ENCODE results near the gene LRRFIP2. TPM values are rescaled to one million over a fixed set of nuclear protein-coding genes. Genes with fewer than 3 reads are reported as not detected.

LRRFIP2 gene
- total RNA-seq, 1 donor from 2014 or later, result 33.9 TPM

DNA sequence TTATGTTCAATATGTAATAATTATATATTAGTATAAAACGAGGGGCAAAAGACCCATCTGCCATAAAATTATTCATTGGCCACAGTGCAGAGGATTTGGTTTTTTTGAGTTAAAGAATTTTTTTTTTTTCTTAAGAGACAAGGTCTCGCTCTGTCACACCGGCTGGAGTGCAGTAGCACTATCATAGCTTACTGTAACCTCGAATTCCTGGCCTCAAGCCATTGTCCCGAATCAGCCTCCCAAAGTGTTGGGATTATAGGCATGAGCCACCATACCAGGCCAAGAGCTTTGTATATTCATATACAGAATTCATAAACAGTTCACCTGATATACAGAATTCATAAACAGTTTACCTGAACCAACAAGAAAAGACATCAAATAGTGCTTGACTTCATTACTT is 20.2 kb upstream of the LRRFIP2 start:
- H3K9ac ChIP-seq (ENCODE audit: low read depth in 1 of 3, low read length in 3 of 3), result no peak overlapping the region

DNA sequence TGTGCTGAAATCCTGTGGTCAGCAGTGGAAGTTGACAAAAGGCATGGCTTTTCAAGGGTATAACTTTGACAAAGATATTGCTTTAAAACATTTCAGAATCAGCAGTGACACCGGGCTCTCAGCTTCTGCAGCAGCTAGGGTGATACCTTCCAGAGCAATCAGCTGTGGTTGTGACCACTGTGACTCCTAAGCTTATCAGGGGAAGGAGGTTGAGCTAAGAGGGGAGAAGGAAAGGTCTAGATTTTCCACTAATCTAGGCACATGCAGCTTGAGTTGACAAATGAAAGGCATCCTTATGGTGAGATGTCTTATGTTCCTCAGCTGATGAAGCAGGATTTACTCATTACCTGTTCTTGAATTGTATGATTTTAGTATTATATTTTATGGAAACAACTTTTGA is 16.3 kb upstream of the LRRFIP2 start:
- no peaks in the 10 kb centered on the region for H3K36me3 ChIP-seq (ENCODE audit: control insufficient read depth in 3 of 3, insufficient read depth in 3 of 3, low read length in 3 of 3)
- no peaks in the 10 kb centered on the region for H3K4me1 ChIP-seq (ENCODE audit: control insufficient read depth in 3 of 3, insufficient read depth in 3 of 3, low read length in 3 of 3)
- H3K9ac ChIP-seq (ENCODE audit: low read depth in 1 of 3, low read length in 3 of 3), result no peak overlapping the region
- H3K4me3 ChIP-seq (ENCODE audit: low read length in 3 of 3), result no peak overlapping the region
- no peaks in the 10 kb centered on the region for H3K27me3 ChIP-seq (ENCODE audit: control insufficient read depth in 3 of 3, insufficient read depth in 3 of 3, low read length in 3 of 3)
- no peaks in the 10 kb centered on the region for H3K9me3 ChIP-seq (ENCODE audit: control insufficient read depth in 3 of 3, low read length in 3 of 3)
- no peak overlapping the region for H3K27ac ChIP-seq (ENCODE audit: low read depth, low read length)

More for the DNA sequence above, 20.2 kb upstream of the LRRFIP2 start:
- Histone ChIP-seq H3K4me3 (ENCODE audit: low read length in 3 of 3) (no peak overlapping the region), H3K9me3 (ENCODE audit: control insufficient read depth in 3 of 3, low read length in 3 of 3) (no peaks in the 10 kb centered on the region), H3K27ac (ENCODE audit: low read depth, low read length) (no peak overlapping the region), H3K36me3 (ENCODE audit: control insufficient read depth in 3 of 3, insufficient read depth in 3 of 3, low read length in 3 of 3) (no peaks in the 10 kb centered on the region), H3K27me3 (ENCODE audit: control insufficient read depth in 3 of 3, insufficient read depth in 3 of 3, low read length in 3 of 3) (no peaks in the 10 kb centered on the region), H3K4me1 (ENCODE audit: control insufficient read depth in 3 of 3, insufficient read depth in 3 of 3, low read length in 3 of 3) (peaks cover 17 to 24% (median 17%) of the 10 kb centered on the region in 3 donors)

DNA sequence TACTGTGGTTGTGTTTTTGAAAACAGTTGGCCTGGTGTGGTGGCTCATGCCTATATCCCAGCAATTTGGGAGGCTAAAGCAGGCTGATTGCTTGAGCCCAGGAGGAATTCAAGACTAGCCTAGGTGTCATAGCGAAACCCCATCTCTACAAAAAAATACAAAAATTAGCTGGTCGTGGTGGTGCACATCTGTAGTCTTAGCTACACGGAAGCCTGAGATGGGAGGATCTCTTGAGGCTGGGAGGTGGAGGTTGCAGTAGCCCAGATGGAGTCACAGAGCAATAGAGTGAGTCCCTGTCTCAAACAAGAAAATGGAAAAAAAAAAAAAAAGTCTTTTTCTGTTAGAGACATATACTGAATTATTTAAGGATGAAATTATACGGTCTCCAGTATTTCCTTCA is 14.7 kb upstream of the LRRFIP2 start:
- Histone ChIP-seq H3K27me3 (ENCODE audit: control insufficient read depth in 3 of 3, insufficient read depth in 3 of 3, low read length in 3 of 3) (no peaks in the 10 kb centered on the region), H3K4me1 (ENCODE audit: control insufficient read depth in 3 of 3, insufficient read depth in 3 of 3, low read length in 3 of 3) (peaks cover 0 to 4% (median 0%) of the 10 kb centered on the region in 3 donors), H3K9ac (ENCODE audit: low read depth in 1 of 3, low read length in 3 of 3) (no peak overlapping the region), H3K4me3 (ENCODE audit: low read length in 3 of 3) (no peak overlapping the region), H3K27ac (ENCODE audit: low read depth, low read length) (no peak overlapping the region), H3K9me3 (ENCODE audit: control insufficient read depth in 3 of 3, low read length in 3 of 3) (no peaks in the 10 kb centered on the region), H3K36me3 (ENCODE audit: control insufficient read depth in 3 of 3, insufficient read depth in 3 of 3, low read length in 3 of 3) (no peaks in the 10 kb centered on the region)

DNA sequence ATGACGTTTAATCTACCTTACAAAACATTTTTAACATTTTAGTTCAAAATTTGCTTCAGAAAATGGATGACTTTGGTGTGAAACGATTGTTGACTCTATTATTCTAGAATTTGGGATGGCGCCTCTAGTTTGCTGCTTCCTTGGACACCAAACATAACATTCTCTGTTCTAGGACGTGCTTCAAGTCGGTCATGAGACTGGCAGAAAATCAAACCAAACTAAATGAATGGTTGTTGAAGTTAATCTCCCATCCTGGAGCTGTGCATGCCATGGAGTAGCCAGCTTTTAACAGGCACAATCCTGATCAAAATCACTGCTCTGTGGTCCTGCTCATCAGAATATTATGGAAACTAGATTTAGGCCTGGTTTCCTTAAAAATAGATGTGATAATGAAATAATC is 9.6 kb upstream of the LRRFIP2 start:
- Histone ChIP-seq H3K27me3 (ENCODE audit: control insufficient read depth in 3 of 3, insufficient read depth in 3 of 3, low read length in 3 of 3) (no peaks in the 10 kb centered on the region), H3K9me3 (ENCODE audit: control insufficient read depth in 3 of 3, low read length in 3 of 3) (no peaks in the 10 kb centered on the region), H3K36me3 (ENCODE audit: control insufficient read depth in 3 of 3, insufficient read depth in 3 of 3, low read length in 3 of 3) (no peaks in the 10 kb centered on the region), H3K27ac (ENCODE audit: low read depth, low read length) (peak overlapping the region; percentile 42), H3K4me3 (ENCODE audit: low read length in 3 of 3) (no peak overlapping the region), H3K9ac (ENCODE audit: low read depth in 1 of 3, low read length in 3 of 3) (no peak overlapping the region), H3K4me1 (ENCODE audit: control insufficient read depth in 3 of 3, insufficient read depth in 3 of 3, low read length in 3 of 3) (peaks cover 7 to 25% (median 20%) of the 10 kb centered on the region in 3 donors)

DNA sequence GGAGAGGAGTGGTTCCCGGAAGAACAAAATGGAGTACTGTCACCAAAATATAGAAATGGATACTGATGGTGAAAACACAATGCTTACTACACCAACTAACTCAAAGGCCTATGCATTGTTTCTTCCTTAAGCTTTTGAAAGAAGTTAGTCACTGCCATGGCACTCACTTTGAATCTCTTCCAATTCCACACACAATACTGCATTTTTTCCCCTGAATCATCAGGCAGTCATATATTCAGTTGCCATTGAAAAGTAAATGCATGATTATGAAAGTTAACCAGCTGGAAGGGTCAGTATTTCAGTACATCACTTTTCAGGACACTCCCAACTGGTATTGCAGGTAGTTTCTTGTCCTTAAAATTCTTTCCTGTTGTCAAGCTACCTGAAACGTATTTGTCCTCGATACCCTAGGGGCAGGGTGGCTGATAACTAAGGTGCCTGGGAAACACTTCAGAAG is 9.0 kb upstream of the LRRFIP2 start:
- peaks cover 8 to 28% (median 23%) of the 10 kb centered on the region in 3 donors for H3K4me1 ChIP-seq (ENCODE audit: control insufficient read depth in 3 of 3, insufficient read depth in 3 of 3, low read length in 3 of 3)
- H3K27ac ChIP-seq (ENCODE audit: low read depth, low read length), result peak overlapping the region; percentile 42
- H3K9ac ChIP-seq (ENCODE audit: low read depth in 1 of 3, low read length in 3 of 3), result no peak overlapping the region
- H3K9me3 ChIP-seq (ENCODE audit: control insufficient read depth in 3 of 3, low read length in 3 of 3), result no peaks in the 10 kb centered on the region
- no peak overlapping the region for H3K4me3 ChIP-seq (ENCODE audit: low read length in 3 of 3)
- H3K27me3 ChIP-seq (ENCODE audit: control insufficient read depth in 3 of 3, insufficient read depth in 3 of 3, low read length in 3 of 3), result no peaks in the 10 kb centered on the region
- no peaks in the 10 kb centered on the region for H3K36me3 ChIP-seq (ENCODE audit: control insufficient read depth in 3 of 3, insufficient read depth in 3 of 3, low read length in 3 of 3)

DNA sequence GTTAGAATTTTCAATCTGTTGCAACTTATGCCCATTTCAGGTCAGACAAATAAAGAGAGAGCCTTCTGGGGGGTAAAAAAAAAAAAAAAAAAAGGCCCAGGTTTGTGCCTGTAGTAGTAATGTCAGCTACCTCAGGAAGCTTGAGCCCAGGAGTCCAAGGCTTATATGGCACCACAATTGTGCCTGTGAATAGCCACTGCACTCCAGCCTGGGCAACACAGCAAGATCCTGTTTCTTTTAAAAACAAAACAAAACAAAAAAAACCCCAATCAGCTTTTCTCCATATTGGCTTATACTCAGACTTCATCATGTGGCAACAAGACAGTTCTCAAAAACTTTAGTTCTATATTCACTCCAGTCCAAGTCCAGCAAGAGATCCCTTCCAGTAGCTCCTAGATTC is 8.4 kb upstream of the LRRFIP2 start:
- Histone ChIP-seq H3K9ac (ENCODE audit: low read depth in 1 of 3, low read length in 3 of 3) (no peak overlapping the region), H3K36me3 (ENCODE audit: control insufficient read depth in 3 of 3, insufficient read depth in 3 of 3, low read length in 3 of 3) (no peaks in the 10 kb centered on the region), H3K4me1 (ENCODE audit: control insufficient read depth in 3 of 3, insufficient read depth in 3 of 3, low read length in 3 of 3) (peaks cover 14 to 33% (median 29%) of the 10 kb centered on the region in 3 donors), H3K9me3 (ENCODE audit: control insufficient read depth in 3 of 3, low read length in 3 of 3) (no peaks in the 10 kb centered on the region), H3K4me3 (ENCODE audit: low read length in 3 of 3) (no peak overlapping the region), H3K27me3 (ENCODE audit: control insufficient read depth in 3 of 3, insufficient read depth in 3 of 3, low read length in 3 of 3) (no peaks in the 10 kb centered on the region), H3K27ac (ENCODE audit: low read depth, low read length) (no peak overlapping the region)

DNA sequence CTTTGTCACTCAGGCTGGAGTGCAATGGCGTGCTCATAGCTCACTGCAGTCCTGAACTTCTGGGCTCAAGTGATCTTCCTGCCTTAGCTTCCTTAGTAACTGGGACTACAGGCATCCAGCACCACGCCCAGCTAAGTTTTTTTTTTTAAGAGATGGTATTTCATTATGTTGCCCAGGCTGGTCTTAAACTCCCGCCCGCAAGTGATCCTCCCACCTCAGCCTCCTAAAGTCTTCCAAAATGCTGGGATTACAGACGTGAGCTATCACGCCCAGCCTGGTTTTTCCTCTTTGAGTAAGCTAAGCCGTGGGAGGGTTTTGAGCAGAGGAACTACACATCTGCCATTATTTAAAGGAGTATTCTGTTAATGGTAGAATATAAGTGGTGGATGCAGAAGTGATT is 7.4 kb upstream of the LRRFIP2 start:
- H3K27me3 ChIP-seq (ENCODE audit: control insufficient read depth in 3 of 3, insufficient read depth in 3 of 3, low read length in 3 of 3), result no peaks in the 10 kb centered on the region
- no peak overlapping the region for H3K27ac ChIP-seq (ENCODE audit: low read depth, low read length)
- peaks cover 24 to 43% (median 37%) of the 10 kb centered on the region in 3 donors for H3K4me1 ChIP-seq (ENCODE audit: control insufficient read depth in 3 of 3, insufficient read depth in 3 of 3, low read length in 3 of 3)
- H3K4me3 ChIP-seq (ENCODE audit: low read length in 3 of 3), result no peak overlapping the region
- no peaks in the 10 kb centered on the region for H3K36me3 ChIP-seq (ENCODE audit: control insufficient read depth in 3 of 3, insufficient read depth in 3 of 3, low read length in 3 of 3)
- H3K9ac ChIP-seq (ENCODE audit: low read depth in 1 of 3, low read length in 3 of 3), result no peak overlapping the region
- no peaks in the 10 kb centered on the region for H3K9me3 ChIP-seq (ENCODE audit: control insufficient read depth in 3 of 3, low read length in 3 of 3)

DNA sequence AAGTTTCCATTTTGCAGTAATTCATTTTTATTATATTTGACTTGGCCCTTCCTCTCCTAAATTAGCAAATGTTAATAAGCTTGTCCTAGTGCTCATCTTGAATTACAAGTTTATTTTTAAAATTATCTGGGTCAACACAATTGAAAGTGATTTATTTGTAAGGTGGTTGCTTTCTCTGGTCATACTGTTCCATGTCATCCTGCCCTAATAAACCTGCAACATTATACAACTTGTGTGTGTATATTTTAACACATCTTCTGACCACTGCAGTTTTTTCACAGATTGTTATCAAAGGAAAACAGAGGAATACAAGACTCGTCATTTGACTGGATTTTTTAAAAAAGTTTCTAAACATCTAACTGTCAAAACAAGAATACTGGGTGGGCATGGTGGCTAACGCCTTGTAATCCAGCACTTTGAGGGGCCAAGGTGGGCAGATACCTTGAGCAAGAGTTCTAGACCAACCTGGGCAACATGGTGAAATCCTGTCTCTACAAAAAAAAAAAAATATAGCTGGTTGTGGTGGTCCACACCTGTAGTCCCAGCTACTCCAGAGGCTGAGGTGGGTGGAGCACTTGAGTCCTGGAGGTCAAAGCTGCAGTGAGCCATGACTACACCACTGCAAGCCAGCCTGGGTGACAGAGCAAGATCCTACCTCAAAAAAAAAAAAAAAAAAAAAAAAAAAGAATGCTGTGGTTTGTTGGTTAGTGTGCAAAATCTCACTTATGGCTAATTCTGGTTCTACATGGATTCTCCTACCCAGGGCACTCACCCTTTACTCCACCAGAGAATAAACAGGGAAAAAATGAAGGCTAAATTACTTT is 5.0 kb upstream of the LRRFIP2 start:
- Histone ChIP-seq H3K36me3 (ENCODE audit: control insufficient read depth in 3 of 3, insufficient read depth in 3 of 3, low read length in 3 of 3) (no peaks in the 10 kb centered on the region), H3K4me3 (ENCODE audit: low read length in 3 of 3) (peak overlapping the region in 2 of 3 donors; percentile 3 to 25), H3K4me1 (ENCODE audit: control insufficient read depth in 3 of 3, insufficient read depth in 3 of 3, low read length in 3 of 3) (peaks cover 24 to 50% (median 41%) of the 10 kb centered on the region in 3 donors), H3K9me3 (ENCODE audit: control insufficient read depth in 3 of 3, low read length in 3 of 3) (no peaks in the 10 kb centered on the region), H3K9ac (ENCODE audit: low read depth in 1 of 3, low read length in 3 of 3) (peak overlapping the region in 2 of 3 donors; percentile 35 to 47), H3K27me3 (ENCODE audit: control insufficient read depth in 3 of 3, insufficient read depth in 3 of 3, low read length in 3 of 3) (no peaks in the 10 kb centered on the region), H3K27ac (ENCODE audit: low read depth, low read length) (peak overlapping the region; percentile 78)

DNA sequence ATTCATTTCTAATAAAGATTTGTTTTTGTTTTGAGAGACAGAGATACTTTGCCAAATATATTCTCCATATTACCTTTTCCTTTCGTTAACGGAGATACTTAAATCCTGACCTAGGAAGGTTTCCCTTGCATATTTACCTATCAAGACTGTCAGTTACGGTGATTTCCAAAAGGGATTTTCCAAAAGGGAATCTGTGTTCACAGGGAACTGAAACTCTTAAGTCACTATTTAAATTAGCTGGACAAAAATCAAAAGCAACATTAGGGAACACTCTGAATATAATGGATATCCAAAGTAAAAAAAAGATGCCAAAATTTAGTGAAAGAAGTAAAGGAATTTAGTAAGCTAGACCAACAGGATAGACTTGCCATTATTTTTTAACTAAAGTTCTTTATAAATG is 576 bp downstream of the LRRFIP2 start:
- no peaks in the 10 kb centered on the region for H3K27me3 ChIP-seq (ENCODE audit: control insufficient read depth in 3 of 3, insufficient read depth in 3 of 3, low read length in 3 of 3)
- peaks cover 0 to 16% (median 3%) of the 10 kb centered on the region in 3 donors for H3K36me3 ChIP-seq (ENCODE audit: control insufficient read depth in 3 of 3, insufficient read depth in 3 of 3, low read length in 3 of 3)
- no peaks in the 10 kb centered on the region for H3K9me3 ChIP-seq (ENCODE audit: control insufficient read depth in 3 of 3, low read length in 3 of 3)
- peaks cover 33 to 49% (median 36%) of the 10 kb centered on the region in 3 donors for H3K4me1 ChIP-seq (ENCODE audit: control insufficient read depth in 3 of 3, insufficient read depth in 3 of 3, low read length in 3 of 3)
- no peak overlapping the region for H3K4me3 ChIP-seq (ENCODE audit: low read length in 3 of 3)
- peak overlapping the region; percentile 16 to 95 (median 95) for H3K9ac ChIP-seq (ENCODE audit: low read depth in 1 of 3, low read length in 3 of 3)
- peak overlapping the region; percentile 97 for H3K27ac ChIP-seq (ENCODE audit: low read depth, low read length)

DNA sequence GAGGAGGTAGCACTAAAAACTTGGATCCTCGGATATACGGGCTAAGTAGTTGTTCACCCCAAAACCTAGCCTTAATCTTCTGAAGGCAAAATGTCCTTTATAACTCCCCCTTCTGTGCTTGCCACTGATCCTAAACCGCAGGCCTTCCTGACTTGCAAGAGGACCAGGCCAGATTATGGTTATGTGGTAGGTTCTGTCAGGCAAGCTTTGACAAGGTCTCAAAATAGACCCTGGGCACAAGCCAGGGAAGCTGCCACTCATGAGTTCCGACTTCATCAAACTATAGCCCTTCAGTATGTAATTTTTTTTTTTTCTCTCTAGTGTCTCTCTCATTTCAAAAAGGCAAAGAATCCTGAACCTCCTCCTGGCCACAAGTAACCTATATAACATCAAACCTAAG is 3.2 kb downstream of the LRRFIP2 start:
- Histone ChIP-seq H3K9ac (ENCODE audit: low read depth in 1 of 3, low read length in 3 of 3) (peak overlapping the region; percentile 32 to 71 (median 65)), H3K27me3 (ENCODE audit: control insufficient read depth in 3 of 3, insufficient read depth in 3 of 3, low read length in 3 of 3) (no peaks in the 10 kb centered on the region), H3K4me3 (ENCODE audit: low read length in 3 of 3) (peak overlapping the region in 2 of 3 donors; percentile 7 to 9), H3K9me3 (ENCODE audit: control insufficient read depth in 3 of 3, low read length in 3 of 3) (no peaks in the 10 kb centered on the region), H3K27ac (ENCODE audit: low read depth, low read length) (peak overlapping the region; percentile 54), H3K36me3 (ENCODE audit: control insufficient read depth in 3 of 3, insufficient read depth in 3 of 3, low read length in 3 of 3) (peaks cover 0 to 16% (median 3%) of the 10 kb centered on the region in 3 donors), H3K4me1 (ENCODE audit: control insufficient read depth in 3 of 3, insufficient read depth in 3 of 3, low read length in 3 of 3) (peaks cover 16 to 31% (median 18%) of the 10 kb centered on the region in 3 donors)
